Glomerular visceral epithelial cell (primary cell): ENCODE results near the gene CYP24A1.

Experiments
- DNase-seq: peaks from one replicate; pipeline ENCODE4 v3.0.0-alpha.2; 2016; ENCODE audit errors: extremely low spot score

CYP24A1 gene

GRCh38 chr20:54173653-54174456 lies at the start of gene CYP24A1:
TSS of gene CYP24A1 (minus strand) at chr20:54173986. CDS start at chr20:54173579, 407 bp downstream.
- peak; percentile 65 for DNase-seq

GRCh38 chr20:54223285-54223684 lies 49.5 kb upstream of the CYP24A1 start:
- no peak for DNase-seq

- no peak for DNase-seq
Observed at GRCh38 chr20:54221996-54222890, 48.5 kb upstream of the CYP24A1 start.

GRCh38 chr20:54221353-54221752 lies 47.6 kb upstream of the CYP24A1 start:
- DNase-seq, result no peak

- no peak for DNase-seq
Observed at GRCh38 chr20:54220722-54221121, 46.9 kb upstream of the CYP24A1 start.

GRCh38 chr20:54219751-54220426 lies 46.1 kb upstream of the CYP24A1 start:
- peak; percentile 31 for DNase-seq

- no peak for DNase-seq
Observed at GRCh38 chr20:54218470-54218869, 44.7 kb upstream of the CYP24A1 start.

GRCh38 chr20:54217762-54218161 lies 44.0 kb upstream of the CYP24A1 start:
- no peak for DNase-seq

GRCh38 chr20:54215157-54215789 lies 41.5 kb upstream of the CYP24A1 start:
- no peak for DNase-seq

- no peak for DNase-seq
Observed at GRCh38 chr20:54214566-54214965, 40.8 kb upstream of the CYP24A1 start.

GRCh38 chr20:54212871-54213270 lies 39.1 kb upstream of the CYP24A1 start:
- DNase-seq, result no peak

- DNase-seq, result no peak
Observed at GRCh38 chr20:54212226-54212625, 38.4 kb upstream of the CYP24A1 start.

- no peak for DNase-seq
Observed at GRCh38 chr20:54209216-54209813, 35.5 kb upstream of the CYP24A1 start.

- peak; percentile 24 for DNase-seq
Observed at GRCh38 chr20:54208548-54209176, 34.9 kb upstream of the CYP24A1 start.

- DNase-seq, result peak; percentile 90
Observed at GRCh38 chr20:54207743-54208547, 34.2 kb upstream of the CYP24A1 start, which contains the start of gene PFDN4. TSS of gene PFDN4 (plus strand) at chr20:54208087. CDS start at chr20:54208101, 14 bp downstream.

- no peak for DNase-seq
Observed at GRCh38 chr20:54207053-54207742, 33.4 kb upstream of the CYP24A1 start.

- no peak for DNase-seq
Observed at GRCh38 chr20:54205450-54205849, 31.7 kb upstream of the CYP24A1 start.

- no peak for DNase-seq
Observed at GRCh38 chr20:54204481-54204880, 30.7 kb upstream of the CYP24A1 start.

GRCh38 chr20:54204063-54204462 lies 30.3 kb upstream of the CYP24A1 start:
- no peak for DNase-seq
